Mucosa of gallbladder (tissue), 1 donor: ENCODE data around the gene EP300. TPM values are rescaled to one million over a fixed set of nuclear protein-coding genes. Genes with fewer than 3 reads are reported as not detected.
"Not testable (repeated sequence)": the region's sequence is repeated elsewhere in the genome, so short reads cannot be mapped to it uniquely, and the experiment has no call there.

ENCODE experiments used
- DNase-seq: peaks from one replicate; pipeline ENCODE4 v3.0.0-alpha.2; 2020; ENCODE audit warnings: low spot score
- total RNA-seq: library from RNA; stranded (reverse); gene quantifications from one replicate; pipeline ENCODE4 v1.2.1, GENCODE V29; 2021
- donor health status: DM: no; HTN: no; CAD: no.

EP300 gene
- total RNA-seq, 1 donor from 2014 or later: 69.3 TPM

GRCh38 chr22:41147722-41148121 lies 55.3 kb downstream of the EP300 start:
- no peak for DNase-seq

- no peak for DNase-seq
Measured at GRCh38 chr22:41152902-41153301, 60.5 kb downstream of the EP300 start.

- no peak for DNase-seq
Measured at GRCh38 chr22:41157083-41157482, 64.7 kb downstream of the EP300 start.

- DNase-seq: no peak
Measured at GRCh38 chr22:41169157-41169556, 76.8 kb downstream of the EP300 start.

- DNase-seq: no peak
Measured at GRCh38 chr22:41171996-41172395, 79.6 kb downstream of the EP300 start.

- no peak for DNase-seq
Measured at GRCh38 chr22:41175546-41175945, 83.2 kb downstream of the EP300 start.

- DNase-seq: no peak
Measured at GRCh38 chr22:41177040-41177621, 84.7 kb downstream of the EP300 start.

GRCh38 chr22:41177622-41178424 lies 85.4 kb downstream of the EP300 start:
- no peak for DNase-seq

GRCh38 chr22:41178425-41178975 lies 86.1 kb downstream of the EP300 start:
- no peak for DNase-seq

- DNase-seq: not testable (repeated sequence)
Measured at GRCh38 chr22:41180362-41180761, 88.0 kb downstream of the EP300 start.

- no peak for DNase-seq
Measured at GRCh38 chr22:41180926-41181325, 88.5 kb downstream of the EP300 start.

GRCh38 chr22:41181349-41182241 lies 89.2 kb downstream of the EP300 start:
- DNase-seq: no peak

GRCh38 chr22:41184679-41185078 lies 92.3 kb downstream of the EP300 start:
- DNase-seq: no peak

- no peak for DNase-seq
Measured at GRCh38 chr22:41191467-41191866, 99.1 kb downstream of the EP300 start.

GRCh38 chr22:41193829-41194228 lies 101.4 kb downstream of the EP300 start:
- no peak for DNase-seq

GRCh38 chr22:41197038-41197972 lies 104.9 kb downstream of the EP300 start:
- DNase-seq: peak; percentile 79

GRCh38 chr22:41198027-41198580 lies 105.7 kb downstream of the EP300 start:
- DNase-seq: peak; percentile 43

- DNase-seq: no peak
Measured at GRCh38 chr22:41201141-41201540, 108.7 kb downstream of the EP300 start.

GRCh38 chr22:41203118-41203517 lies 110.7 kb downstream of the EP300 start:
- no peak for DNase-seq

GRCh38 chr22:41204066-41204465 lies 111.7 kb downstream of the EP300 start:
- DNase-seq: no peak
